ENCODE measurements around the gene C5AR1.
"Not testable (repeated sequence)": the region's sequence is repeated elsewhere in the genome, so short reads cannot be mapped to it uniquely, and the experiment has no call there.

C5AR1 gene

GRCh38 chr19:47331931-47332547 lies 22.4 kb downstream of the C5AR1 start, which contains the start of gene C5AR2:
TSS of gene C5AR2 (plus strand) at chr19:47332175. CDS start at chr19:47340800, 8,625 bp downstream.
- DNase-seq (ENCODE audit: low read depth): no peak

- DNase-seq (ENCODE audit: low read depth): not testable (repeated sequence)
Observed at GRCh38 chr19:47336765-47337718, 27.4 kb downstream of the C5AR1 start.

GRCh38 chr19:47339196-47339880 lies 29.7 kb downstream of the C5AR1 start:
- DNase-seq (ENCODE audit: low read depth): no peak

- no peak for DNase-seq (ENCODE audit: low read depth)
Observed at GRCh38 chr19:47340477-47341208, 31.0 kb downstream of the C5AR1 start.

DNA sequence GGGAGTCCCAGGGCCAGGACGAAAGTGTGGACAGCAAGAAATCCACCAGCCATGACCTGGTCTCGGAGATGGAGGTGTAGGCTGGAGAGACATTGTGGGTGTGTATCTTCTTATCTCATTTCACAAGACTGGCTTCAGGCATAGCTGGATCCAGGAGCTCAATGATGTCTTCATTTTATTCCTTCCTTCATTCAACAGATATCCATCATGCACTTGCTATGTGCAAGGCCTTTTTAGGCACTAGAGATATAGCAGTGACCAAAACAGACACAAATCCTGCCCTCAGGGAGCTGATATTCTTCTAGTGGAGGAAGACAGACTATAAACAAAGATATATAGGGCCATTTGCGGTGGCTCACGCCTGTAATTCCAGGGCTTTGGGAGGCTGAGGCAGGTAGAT lies 32.1 kb downstream of the C5AR1 start:
- no peak for DNase-seq (ENCODE audit: low read depth)

GRCh38 chr19:47343194-47343802 lies 33.6 kb downstream of the C5AR1 start:
- DNase-seq (ENCODE audit: low read depth): no peak

- DNase-seq (ENCODE audit: low read depth): no peak
Observed at GRCh38 chr19:47344425-47344824, 34.8 kb downstream of the C5AR1 start.

GRCh38 chr19:47346024-47346423 lies 36.4 kb downstream of the C5AR1 start:
- not testable (repeated sequence) for DNase-seq (ENCODE audit: low read depth)

- DNase-seq (ENCODE audit: low read depth): peak; percentile 87
Observed at GRCh38 chr19:47348819-47349795, 39.4 kb downstream of the C5AR1 start, which contains the start of gene DHX34. TSS of gene DHX34 (plus strand) at chr19:47349315. CDS start at chr19:47353031, 3,716 bp downstream.

- no peak for DNase-seq (ENCODE audit: low read depth)
Observed at GRCh38 chr19:47350630-47351029, 41.0 kb downstream of the C5AR1 start.

- DNase-seq (ENCODE audit: low read depth): no peak
Observed at GRCh38 chr19:47351548-47351947, 41.9 kb downstream of the C5AR1 start.

GRCh38 chr19:47352095-47352494 lies 42.4 kb downstream of the C5AR1 start:
- DNase-seq (ENCODE audit: low read depth): no peak

- DNase-seq (ENCODE audit: low read depth): no peak
Observed at GRCh38 chr19:47353307-47353712, 43.6 kb downstream of the C5AR1 start.

DNA sequence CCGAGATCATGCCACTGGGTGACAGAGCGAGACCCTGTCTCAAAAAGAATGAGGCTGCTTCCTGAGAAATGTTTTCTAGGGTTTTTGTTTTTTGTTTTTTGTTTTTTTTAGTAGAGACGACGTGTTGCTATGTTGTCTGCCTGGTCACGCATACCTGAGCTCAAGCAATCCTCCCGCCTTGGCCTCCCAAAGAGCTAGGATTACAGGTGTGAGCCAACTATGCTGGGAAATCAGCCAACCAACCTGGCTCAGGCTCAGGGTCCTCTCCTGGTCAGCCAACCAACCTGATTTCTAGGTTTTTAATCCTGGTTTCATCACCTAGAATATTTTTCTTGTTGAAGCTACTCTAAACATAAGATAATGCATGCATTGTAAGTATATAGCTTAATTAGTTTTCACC lies 47.2 kb downstream of the C5AR1 start:
- DNase-seq (ENCODE audit: low read depth): no peak

DNA sequence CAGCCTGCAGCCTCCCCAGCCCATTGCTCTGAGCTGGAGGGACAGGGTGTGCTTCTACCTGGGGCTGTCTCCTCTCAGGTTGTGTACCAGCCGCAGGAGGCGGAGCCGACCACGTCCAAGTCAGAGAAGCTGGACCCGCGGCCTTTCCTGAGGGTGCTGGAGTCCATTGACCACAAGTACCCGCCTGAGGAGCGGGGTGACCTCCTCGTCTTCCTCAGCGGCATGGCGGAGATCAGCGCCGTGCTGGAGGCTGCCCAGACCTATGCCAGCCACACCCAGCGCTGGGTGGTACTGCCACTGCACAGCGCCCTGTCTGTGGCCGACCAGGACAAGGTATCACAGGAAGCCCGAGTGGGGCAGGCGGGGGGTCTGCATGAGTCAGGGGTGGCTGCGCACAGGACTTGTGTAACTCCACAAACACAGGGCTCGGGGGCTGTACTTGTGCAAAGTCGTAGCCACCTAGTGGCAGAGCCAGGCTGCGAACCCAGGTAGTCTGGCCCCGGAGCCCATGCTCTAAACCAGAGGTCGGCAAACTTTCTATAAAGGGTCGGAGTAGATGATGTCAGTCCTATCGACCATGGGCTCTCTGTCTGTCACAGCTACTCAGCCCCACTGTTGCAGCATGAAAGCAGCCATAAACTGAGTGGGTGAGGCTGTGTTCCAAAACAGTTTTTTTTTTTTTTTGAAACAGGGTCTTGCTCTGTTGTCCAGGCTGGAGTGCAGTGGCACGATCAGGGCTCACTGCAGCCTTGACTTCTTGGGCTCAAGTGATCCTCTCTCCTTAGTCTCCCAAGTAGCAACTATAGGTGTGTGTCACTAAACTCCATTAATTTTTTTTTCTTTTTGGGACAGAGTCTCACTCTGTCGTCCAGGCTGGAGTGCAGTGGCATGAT lies 48.4 kb downstream of the C5AR1 start:
- DNase-seq (ENCODE audit: low read depth): no peak

DNA sequence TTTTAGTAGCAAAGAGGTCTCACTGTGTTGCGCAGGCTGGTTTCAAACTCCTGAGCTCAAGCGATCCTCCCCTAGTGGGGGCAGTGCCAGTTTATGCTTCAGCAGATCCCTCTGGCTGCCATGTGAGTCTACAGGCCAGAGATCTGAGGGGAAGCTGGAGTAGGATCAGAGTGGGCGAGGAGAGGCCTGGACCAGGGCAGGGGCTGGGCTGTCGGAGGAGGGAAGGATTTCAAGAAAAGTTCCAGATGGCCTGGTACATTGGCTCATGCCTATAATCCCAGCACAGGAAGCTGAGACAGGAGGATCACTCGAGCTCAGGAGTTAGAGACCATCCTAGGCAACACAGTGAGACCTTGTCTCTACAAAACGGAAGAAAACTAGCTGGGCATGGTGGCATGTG lies 49.3 kb downstream of the C5AR1 start:
- DNase-seq (ENCODE audit: low read depth): no peak

DNA sequence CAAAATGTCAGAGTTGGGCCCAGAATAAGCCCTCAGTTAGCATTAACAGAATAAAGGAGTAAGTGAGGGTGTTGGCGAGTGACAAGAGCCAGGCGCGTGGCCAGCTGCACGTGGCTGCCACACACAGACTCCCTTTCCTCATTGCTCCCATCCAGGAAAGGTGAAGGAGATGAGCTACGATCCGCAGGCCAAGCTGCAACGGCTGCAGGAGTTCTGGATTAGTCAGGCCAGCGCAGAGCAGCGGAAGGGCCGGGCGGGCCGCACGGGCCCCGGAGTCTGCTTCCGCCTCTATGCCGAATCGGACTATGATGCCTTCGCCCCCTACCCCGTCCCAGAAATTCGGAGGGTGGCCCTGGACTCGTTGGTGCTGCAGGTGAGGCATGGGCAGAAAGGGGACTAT lies 52.7 kb downstream of the C5AR1 start:
- no peak for DNase-seq (ENCODE audit: low read depth)

- no peak for DNase-seq (ENCODE audit: low read depth)
Observed at GRCh38 chr19:47363758-47364531, 54.3 kb downstream of the C5AR1 start.
